K562 (cell line): ENCODE results near the gene PPP1R12C. TPM values are rescaled to one million over a fixed set of nuclear protein-coding genes. Genes with fewer than 3 reads are reported as not detected.

Source experiments
- ATAC-seq: fragments of 200-7000 bp; cut with Tn5 transposase; 3 replicates; pipeline ENCODE4 v1.9.1; 2020; ENCODE audit warnings: moderate library complexity
- BruUV-seq: library from RNA; stranded (reverse); fragments of 400-500 nt; replicated peaks from 2 replicates; lab custom pipeline; 2021; lab: Mats Ljungman, UMichigan
- CTCF ChIA-PET: fragments of 300-600 bp; formaldehyde crosslinking; extraction: SDS; loops from one replicate; lab custom pipeline; 2021; ENCODE audit warnings: low intra/inter-chr PET ratio; lab: Yijun Ruan, JAX
- POLR2A ChIA-PET: fragments of 300-600, 350-650 bp; sonication (Branson Sonifier 250); formaldehyde crosslinking; extraction: SDS; loops from one replicate; lab custom pipeline; 2021; ENCODE audit warnings: antibody characterized with exemption, inconsistent platforms; lab: Yijun Ruan, JAX
- DNase-seq, 4 experiments: peaks; one replicate each; pipeline versions ENCODE4 v3.0.0 to v3.0.0-alpha.2; 2011 to 2018; ENCODE audit warnings: low spot score in 3 of 4, mixed read lengths in 3 of 4; ENCODE audit errors: extremely low read depth in 1 of 4
- FAIRE-seq: peaks from 2 replicates; lab custom pipeline; 2011; peaks lifted over from hg19 to GRCh38; lab: Jason Lieb, UNC
- H2AFZ ChIP-seq: 2 replicates; pipeline ENCODE4 v1.6.0; 2011; ENCODE audit warnings: low read depth, low read length, control low read depth, inconsistent platforms
- H3K27ac ChIP-seq: fragments of 200-600 bp; 3 replicates; pipeline ENCODE4 v1.8.0; 2011; ENCODE audit warnings: low read depth, mild to moderate bottlenecking, control low read depth, inconsistent platforms, low read length, moderate library complexity, mixed read lengths; ENCODE audit errors: extremely low read depth
- H3K27me3 ChIP-seq, 2 experiments: fragments of 300-600 bp in 1 of 2; 2 replicates in 1 of 2; 3 replicates in 1 of 2; pipeline versions ENCODE4 v1.6.0 to v1.8.0; 2011; ENCODE audit warnings: inconsistent platforms in 2 of 2, low read length in 2 of 2, mild to moderate bottlenecking in 1 of 2, mixed read lengths in 1 of 2, moderate library complexity in 1 of 2; ENCODE audit not compliant: control insufficient read depth in 2 of 2, insufficient read depth in 2 of 2
- H3K36me3 ChIP-seq: fragments of 300-600 bp; 3 replicates; pipeline ENCODE4 v1.8.0; 2011; ENCODE audit warnings: mild to moderate bottlenecking, low read length, inconsistent platforms; ENCODE audit not compliant: control insufficient read depth, insufficient read depth
- H3K4me1 ChIP-seq, 2 experiments: fragments of 200-600 bp in 1 of 2; replicated peaks in 1 of 2; 2 replicates in 1 of 2; 3 replicates in 1 of 2; pipeline versions ENCODE4 v1.5.1 to v1.8.0; 2011; ENCODE audit warnings: inconsistent platforms in 2 of 2, low read length in 2 of 2, mild to moderate bottlenecking in 1 of 2, mixed read lengths in 1 of 2, moderate library complexity in 1 of 2; ENCODE audit not compliant: control insufficient read depth in 2 of 2, insufficient read depth in 2 of 2
- H3K4me2 ChIP-seq: 2 replicates; pipeline ENCODE4 v1.6.1; 2011; ENCODE audit warnings: low read length, control low read depth, inconsistent platforms, mixed read lengths; ENCODE audit not compliant: insufficient read depth
- H3K4me3 ChIP-seq: fragments of 200-600 bp; sonication (generic), shearing (Covaris generic); 2 replicates; pipeline ENCODE4 v1.5.1; 2016; ENCODE audit warnings: control low read depth, inconsistent platforms
- H3K79me2 ChIP-seq: fragments of 200-600 bp; 3 replicates; pipeline ENCODE4 v1.8.0; 2011; ENCODE audit warnings: low read length, inconsistent platforms; ENCODE audit not compliant: control insufficient read depth, insufficient read depth
- H3K9ac ChIP-seq, 2 experiments: 2 replicates each; pipeline versions ENCODE4 v1.6.0 to v1.6.1; 2011; ENCODE audit warnings: low read depth in 2 of 2, low read length in 2 of 2, control low read depth in 1 of 2, inconsistent platforms in 1 of 2, mild to moderate bottlenecking in 1 of 2, mixed read lengths in 1 of 2; ENCODE audit not compliant: insufficient read depth in 1 of 2
- H3K9me1 ChIP-seq: one replicate; pipeline ENCODE4 v1.6.0; 2011; ENCODE audit warnings: inconsistent platforms, mild to moderate bottlenecking, low read length, moderate library complexity; ENCODE audit not compliant: control insufficient read depth, insufficient read depth
- H3K9me3 ChIP-seq: replicated peaks from 2 replicates; pipeline ENCODE4 v1.5.1; 2011; ENCODE audit warnings: low read depth, low read length, inconsistent platforms; ENCODE audit not compliant: control insufficient read depth, insufficient read depth
- H4K20me1 ChIP-seq: replicated peaks from 2 replicates; pipeline ENCODE4 v1.6.1; 2011; ENCODE audit warnings: low read length, inconsistent platforms, mixed read lengths; ENCODE audit not compliant: control insufficient read depth, insufficient read depth
- CTCF ChIP-seq, 3 experiments: IDR thresholded peaks in 2 of 3; conservative IDR thresholded peaks in 1 of 3; 2 replicates each; pipeline ENCODE4 v1.5.1; 2011 to 2012; ENCODE audit warnings: low read length in 3 of 3, mild to moderate bottlenecking in 3 of 3, control low read depth in 2 of 3, improper control_type of control experiment in 1 of 3, inconsistent platforms in 1 of 3, low read depth in 1 of 3, mixed read lengths in 1 of 3, moderate library complexity in 1 of 3; ENCODE audit not compliant: insufficient read depth in 2 of 3
- HDGF ChIP-seq: fragments of 450-650 bp; IDR thresholded peaks from 2 replicates; pipeline ENCODE4 v1.6.1; 2016
- POLR2G ChIP-seq: fragments of 200-400 bp; formaldehyde crosslinking; IDR thresholded peaks from 2 replicates; pipeline ENCODE4 v1.6.1; 2017; ENCODE audit warnings: low read depth, mild to moderate bottlenecking, antibody characterized with exemption, low read length, moderate library complexity
- ZBTB33 ChIP-seq: sonication (generic); formaldehyde crosslinking; IDR thresholded peaks from 2 replicates; pipeline ENCODE4 v1.8.1; 2023; ENCODE audit warnings: mild to moderate bottlenecking, missing genetic modification reagents
- WGBS: fragments of 100-300 bp; shearing (Covaris generic); methylation state at CpG from one replicate; pipeline ENCODE4 v1.1.6; 2016; ENCODE audit warnings: low coverage, mixed read lengths; ENCODE audit not compliant: insufficient coverage; ENCODE audit errors: missing lambda C conversion rate; 5-methylcytosine and 5-hydroxymethylcytosine counted together
- in situ Hi-C: fragments of 300-500 bp; cut with MboI; formaldehyde crosslinking; loops from 4 replicates; pipeline ENCODE4 v1.15.0; 2018; ENCODE audit warnings: inconsistent platforms, mixed read lengths
- intact Hi-C: fragments of 100-400 bp; cut with micrococcal nuclease; formaldehyde crosslinking; loops from 2 replicates; pipeline ENCODE4 v1.14.2; 2022
- polyA plus RNA-seq, 8 experiments: library from polyadenylated mRNA; depleted of rRNA in 4 of 8; stranded (reverse) in 5 of 8; unstranded in 3 of 8; fragments of >200 nt; fragmentation: Nextera tagmentation in 2 of 8; fragmentation: Illumina TruSeq in 1 of 8; extraction: Ambion mirVana in 2 of 8; extraction: Trizol in 1 of 8; gene quantifications; 2 replicates each; pipeline versions ENCODE4 v1.2.1 to v1.2.3, GENCODE V29; 2011 to 2014; ENCODE audit warnings: inconsistent platforms in 1 of 8, missing spikeins in 1 of 8
- total RNA-seq, 7 experiments: library from RNA; depleted of rRNA in 6 of 7; stranded (reverse); fragments of >200 nt in 6 of 7; fragmentation: Illumina TruSeq in 2 of 7; extraction: Trizol in 2 of 7; gene quantifications; 2 replicates each; pipeline versions ENCODE4 v1.2.1 to v1.2.3, GENCODE V29; 2011 to 2021; ENCODE audit warnings: low replicate concordance in 1 of 7

PPP1R12C gene
- total and polyA plus RNA-seq, 9 of the 15 experiments (the other 6 are each of a cell fraction or from before 2014, with no cell fraction given) = 1.8 to 136 (median 33.7) TPM

GRCh38 chr19:55098716-55099556 is 18.5 kb downstream of the PPP1R12C start:
- Histone ChIP-seq H3K27ac (no peak overlapping the region), H3K9ac (peak overlapping the region in 1 of 2 experiments; percentile 61; a peak in 1 of 4 replicates), H3K4me1 (peaks cover 0 to 52% of the 10 kb centered on the region in 2 experiments; a peak in 2 of 5 replicates), H3K4me2 (no peak overlapping the region), H3K4me3 (no peak overlapping the region), H2AFZ (no peak overlapping the region), H3K27me3 (no peaks in the 10 kb centered on the region), H3K9me3 (no peaks in the 10 kb centered on the region), H4K20me1 (no peaks in the 10 kb centered on the region), H3K36me3 (peaks cover 75% of the 10 kb centered on the region), H3K79me2 (peaks cover 2% of the 10 kb centered on the region; the same call in 1 of the 3 replicates), H3K9me1 (peaks cover 3% of the 10 kb centered on the region)
- CTCF ChIA-PET = interaction anchor here (1.2 to 1.5 kb wide), 2 partner anchors 216 to 425 kb away, joined by 3 to 5 read pairs; no protein-coding TSS in a partner anchor
- no TSS peak for BruUV-seq
- intact Hi-C loops = no loop called here
- no peak for DNase-seq
- FAIRE-seq = no peak
- peak; percentile 49 for TF ChIP-seq POLR2G
- TF ChIP-seq CTCF (IDR thresholded peaks at IDR 0.05 in 2 of 3, conservative IDR thresholded peaks at IDR 0.05 in 1 of 3; ENCODE audit: insufficient read depth in 2 of 3, low read depth in 1 of 3, low read length in 3 of 3) = 0 out of 6 replicates have a peak, but pooled peaks of 1 of the 3 experiments have one; percentile 5
- TF ChIP-seq ZBTB33 (CRISPR knock-in tag) = peak; percentile 63; the same call in 1 of the 2 replicates
- TF ChIP-seq HDGF = no peak
- 93% methylated on average over 23 of the region's 27 CpGs for WGBS
- no peak; the same call in 2 of the 3 replicates for ATAC-seq
- in situ Hi-C loops = no loop called here
- POLR2A ChIA-PET = interaction anchor here (0.6 to 1.1 kb wide), 4 partner anchors 10 to 563 kb away, joined by 3 read pairs; no protein-coding TSS in a partner anchor
